GM12878 (cell line): Measurements from ENCODE around the gene KIF5A. TPM values are rescaled to one million over a fixed set of nuclear protein-coding genes. Genes with fewer than 3 reads are reported as not detected.

Experiments used
- ATAC-seq: fragments of 200-7000 bp; cut with Tn5 transposase; 3 replicates; pipeline ENCODE4 v1.9.1; 2020; ENCODE audit warnings: mild to moderate bottlenecking, moderate library complexity
- BruUV-seq: library from RNA; stranded (reverse); fragments of 400-500 nt; replicated peaks from 2 replicates; lab custom pipeline; 2021; lab: Mats Ljungman, UMichigan
- CTCF ChIA-PET: fragments of 300-600 bp; sonication (Branson Sonifier 250); formaldehyde crosslinking; extraction: SDS; loops from one replicate; lab custom pipeline; 2021; ENCODE audit warnings: inconsistent platforms; lab: Yijun Ruan, JAX
- POLR2A ChIA-PET: fragments of 350-600 bp; formaldehyde crosslinking; extraction: SDS; loops from one replicate; lab custom pipeline; 2021; ENCODE audit warnings: inconsistent platforms; lab: Charles Lee
- RAD21 ChIA-PET: fragments of 300-600 bp; sonication (Branson Sonifier 250); formaldehyde crosslinking; loops from one replicate; lab custom pipeline; 2023; ENCODE audit warnings: antibody characterized with exemption; ENCODE audit not compliant: unreplicated experiment; lab: Charles Lee
- SMC1A ChIA-PET: fragments of 300-600 bp; sonication (Branson Sonifier 250); formaldehyde crosslinking; loops from one replicate; lab custom pipeline; 2023; ENCODE audit not compliant: unreplicated experiment, uncharacterized antibody; lab: Charles Lee
- DNase-seq: peaks from one replicate; pipeline ENCODE4 v3.0.0-alpha.2; 2011; ENCODE audit warnings: low read depth, low spot score
- FAIRE-seq: peaks from 3 replicates; lab custom pipeline; 2011; peaks lifted over from hg19 to GRCh38; lab: Jason Lieb, UNC
- H2AFZ ChIP-seq: 2 replicates; pipeline ENCODE4 v1.6.0; 2011; ENCODE audit warnings: low read depth, low read length, control low read depth; ENCODE audit not compliant: control insufficient read depth
- H3K27ac ChIP-seq: 2 replicates; pipeline ENCODE4 v1.5.1; 2011; ENCODE audit warnings: control low read depth; ENCODE audit not compliant: control insufficient read depth, insufficient read depth
- H3K27me3 ChIP-seq, 2 experiments: replicated peaks in 1 of 2; 2 replicates each; pipeline versions ENCODE4 v1.6.0 to v1.6.1; 2011; ENCODE audit warnings: low read length in 1 of 2; ENCODE audit not compliant: control insufficient read depth in 2 of 2, insufficient read depth in 2 of 2
- H3K36me3 ChIP-seq, 2 experiments: 2 replicates each; pipeline ENCODE4 v1.5.1; 2011; ENCODE audit warnings: low read length in 1 of 2; ENCODE audit not compliant: control insufficient read depth in 2 of 2, insufficient read depth in 2 of 2
- H3K4me1 ChIP-seq: 2 replicates; pipeline ENCODE4 v1.6.1; 2011; ENCODE audit warnings: mild to moderate bottlenecking, low read length, moderate library complexity, mixed read lengths; ENCODE audit not compliant: control insufficient read depth, insufficient read depth
- H3K4me2 ChIP-seq: 2 replicates; pipeline ENCODE4 v1.6.0; 2011; ENCODE audit warnings: control low read depth; ENCODE audit not compliant: control insufficient read depth, insufficient read depth
- H3K4me3 ChIP-seq: fragments of 200-600 bp; sonication (generic); 2 replicates; pipeline ENCODE4 v1.5.1; 2016
- H3K79me2 ChIP-seq: 2 replicates; pipeline ENCODE4 v1.6.0; 2011; ENCODE audit warnings: low read length; ENCODE audit not compliant: control insufficient read depth, insufficient read depth
- H3K9ac ChIP-seq: 2 replicates; pipeline ENCODE4 v1.8.0; 2011; ENCODE audit warnings: low read length, control low read depth, mixed read lengths; ENCODE audit not compliant: control insufficient read depth, insufficient read depth
- H3K9me3 ChIP-seq: replicated peaks from 3 replicates; pipeline ENCODE4 v1.5.1; 2011; ENCODE audit warnings: mild to moderate bottlenecking, low read length; ENCODE audit not compliant: control insufficient read depth, insufficient read depth
- H4K20me1 ChIP-seq: 2 replicates; pipeline ENCODE4 v1.6.0; 2011; ENCODE audit not compliant: control insufficient read depth, insufficient read depth
- CBFB ChIP-seq: IDR thresholded peaks from 2 replicates; pipeline ENCODE4 v1.6.1; 2016; ENCODE audit warnings: antibody characterized with exemption, low read depth
- CBX3 ChIP-seq: fragments of 200-600 bp; sonication (generic); IDR thresholded peaks from 2 replicates; pipeline ENCODE4 v1.6.1; 2016; ENCODE audit warnings: low read depth, borderline replicate concordance
- LARP7 ChIP-seq: fragments of 450-650 bp; IDR thresholded peaks from 2 replicates; pipeline ENCODE4 v1.6.1; 2017; ENCODE audit warnings: mild to moderate bottlenecking
- NR2C1 ChIP-seq: fragments of 450-650 bp; IDR thresholded peaks from 2 replicates; pipeline ENCODE4 v1.6.1; 2017; ENCODE audit warnings: antibody characterized with exemption, mild to moderate bottlenecking, moderate library complexity
- POLR2A ChIP-seq: IDR thresholded peaks from 2 replicates; pipeline ENCODE4 v1.6.1; 2011; ENCODE audit warnings: low read depth, mild to moderate bottlenecking, low read length
- SUZ12 ChIP-seq: fragments of 200-600 bp; sonication (generic); IDR thresholded peaks from one replicate; pipeline ENCODE4 v1.6.1; 2018; ENCODE audit warnings: antibody characterized with exemption, mild to moderate bottlenecking; ENCODE audit not compliant: unreplicated experiment
- TBL1XR1 ChIP-seq: IDR thresholded peaks from 2 replicates; pipeline ENCODE4 v1.6.1; 2012; ENCODE audit warnings: low read depth, low read length, improper control_type of control experiment
- ZNF24 ChIP-seq: fragments of 450-650 bp; IDR thresholded peaks from 2 replicates; pipeline ENCODE4 v1.6.1; 2017; ENCODE audit warnings: antibody characterized with exemption, mild to moderate bottlenecking
- ZNF274 ChIP-seq: IDR thresholded peaks from one replicate; pipeline ENCODE4 v1.8.0; 2011; ENCODE audit not compliant: insufficient read length, insufficient read depth
- ZNF384 ChIP-seq: IDR thresholded peaks from 2 replicates; pipeline ENCODE4 v1.6.1; 2012; ENCODE audit warnings: low read depth, mild to moderate bottlenecking, low read length, improper control_type of control experiment, borderline replicate concordance
- WGBS: methylation state at CpG from one replicate; pipeline ENCODE4 v1.1.6; 2016; ENCODE audit warnings: low lambda C conversion rate; ENCODE audit not compliant: insufficient replicate concordance, insufficient coverage; ENCODE audit errors: missing lambda C conversion rate; 5-methylcytosine and 5-hydroxymethylcytosine counted together
- in situ Hi-C: fragments of 300-500 bp; cut with MboI; formaldehyde crosslinking; loops from 9 replicates; pipeline ENCODE4 v1.14.3; 2018; ENCODE audit warnings: mixed read lengths
- intact Hi-C: fragments of 100-400 bp; cut with micrococcal nuclease; formaldehyde crosslinking; loops from one replicate; pipeline ENCODE4 v1.14.2; 2022; ENCODE audit not compliant: unreplicated experiment
- polyA plus RNA-seq, 11 experiments: library from polyadenylated mRNA; depleted of rRNA in 4 of 11; unstranded in 6 of 11; stranded (reverse) in 5 of 11; fragments of >200 nt; fragmentation: Nextera tagmentation in 4 of 11; fragmentation: Illumina TruSeq in 1 of 11; extraction: Ambion mirVana in 4 of 11; extraction: Trizol in 1 of 11; gene quantifications; 1 replicate in 1 of 11; 2 replicates in 10 of 11; pipeline versions ENCODE4 v1.2.1 to v1.2.3, GENCODE V29; 2011 to 2016; ENCODE audit warnings: inconsistent platforms in 2 of 11, missing spikeins in 2 of 11, low read depth in 1 of 11
- total RNA-seq, 4 experiments: library from RNA; depleted of rRNA in 3 of 4; stranded (reverse); fragments of >200 nt in 3 of 4; fragmentation: Illumina TruSeq in 1 of 4; extraction: Trizol in 1 of 4; gene quantifications; 2 replicates each; pipeline versions ENCODE4 v1.2.1 to v1.2.3, GENCODE V29; 2013 to 2021
- TF ChIP-seq, protein P1 (sequence below): IDR thresholded peaks from 2 replicates; pipeline ENCODE4 v1.6.1; 2011; ENCODE audit warnings: low read depth, mild to moderate bottlenecking, low read length, moderate library complexity, borderline replicate concordance; ENCODE audit errors: extremely low read depth
- TF ChIP-seq, protein P2 (sequence below): IDR thresholded peaks from 2 replicates; pipeline ENCODE4 v1.6.1; 2012; ENCODE audit warnings: low read depth, low read length, improper control_type of control experiment
- TF ChIP-seq, protein P3 (sequence below): fragments of 450-650 bp; IDR thresholded peaks from 2 replicates; pipeline ENCODE4 v1.6.1; 2014; ENCODE audit warnings: mild to moderate bottlenecking

The KIF5A gene
- total and polyA plus RNA-seq, 10 of the 15 experiments (the other 5 are each of a cell fraction or from before 2014, with no cell fraction given), result 0.35 to 2.9 (median 0.97) TPM

DNA sequence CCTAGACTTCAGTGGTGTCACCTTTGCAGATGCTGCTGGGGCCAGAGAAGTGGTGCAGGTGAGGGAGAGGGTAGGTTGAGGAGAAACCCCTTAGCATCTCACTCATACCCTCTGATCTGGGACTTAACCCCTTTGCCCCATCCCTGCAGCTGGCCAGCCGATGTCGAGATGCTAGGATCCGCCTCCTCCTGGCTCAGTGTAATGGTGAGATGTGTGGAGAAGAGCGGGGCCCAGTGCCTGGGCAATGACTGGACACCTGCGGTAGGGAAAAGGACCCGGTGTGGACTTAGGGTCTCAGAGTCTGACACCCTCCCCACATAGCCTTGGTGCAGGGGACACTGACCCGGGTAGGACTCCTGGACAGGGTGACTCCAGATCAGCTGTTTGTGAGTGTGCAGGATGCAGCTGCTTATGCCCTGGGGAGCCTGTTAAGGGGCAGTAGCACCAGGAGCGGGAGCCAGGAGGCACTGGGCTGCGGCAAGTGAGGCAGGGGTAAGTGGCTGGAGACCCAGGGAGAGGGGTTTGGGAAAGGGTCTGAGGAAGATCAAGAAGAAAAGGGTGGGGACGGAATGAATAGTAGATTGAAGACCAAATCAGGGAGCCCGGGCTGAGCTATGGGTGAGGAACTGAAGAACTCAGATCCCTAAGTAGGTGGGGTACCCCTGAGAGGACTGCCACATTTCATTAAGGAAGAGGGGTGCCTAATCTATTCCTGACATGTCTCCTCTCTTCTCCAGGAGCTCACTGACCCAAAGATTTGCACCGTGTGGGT is 75.6 kb downstream of the KIF5A start:
- CTCF ChIA-PET, result interaction anchor here (7.8 kb wide), 1 partner anchor 42 kb away, joined by 119 read pairs; no protein-coding TSS in a partner anchor
- H3K4me3 ChIP-seq, result no peak overlapping the region
- BruUV-seq, result no TSS peak
- intact Hi-C loops (no loop called here), in situ Hi-C loops (no loop called here)
- no peak for ATAC-seq
- 45% methylated on average over 12 of the region's 12 CpGs for WGBS
- FAIRE-seq, result no peak
- no peak overlapping the region for H3K27ac ChIP-seq
- H3K4me2 ChIP-seq, result no peak overlapping the region
- POLR2A ChIA-PET, result no interaction called here
- H2AFZ ChIP-seq, result no peak overlapping the region
- no peak for DNase-seq
- H3K79me2 ChIP-seq, result no peaks in the 10 kb centered on the region
- H4K20me1 ChIP-seq, result no peaks in the 10 kb centered on the region
- no peaks in the 10 kb centered on the region for H3K36me3 ChIP-seq
- TF ChIP-seq SUZ12, result no peak
- no peak for TF ChIP-seq ZNF384
- no peak for TF ChIP-seq POLR2A
- TF ChIP-seq LARP7, result no peak
- no peak for TF ChIP-seq CBFB
- TF ChIP-seq ZNF274, result no peak
- TF ChIP-seq ZNF24, result no peak
- no peak for TF ChIP-seq NR2C1
- no peak for TF ChIP-seq CBX3
- TF ChIP-seq, protein P1, sequence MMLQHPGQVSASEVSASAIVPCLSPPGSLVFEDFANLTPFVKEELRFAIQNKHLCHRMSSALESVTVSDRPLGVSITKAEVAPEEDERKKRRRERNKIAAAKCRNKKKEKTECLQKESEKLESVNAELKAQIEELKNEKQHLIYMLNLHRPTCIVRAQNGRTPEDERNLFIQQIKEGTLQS, result no peak
- TF ChIP-seq, protein P2, sequence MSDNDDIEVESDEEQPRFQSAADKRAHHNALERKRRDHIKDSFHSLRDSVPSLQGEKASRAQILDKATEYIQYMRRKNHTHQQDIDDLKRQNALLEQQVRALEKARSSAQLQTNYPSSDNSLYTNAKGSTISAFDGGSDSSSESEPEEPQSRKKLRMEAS, result no peak
- no peak for TF ChIP-seq TBL1XR1
- TF ChIP-seq, protein P3, sequence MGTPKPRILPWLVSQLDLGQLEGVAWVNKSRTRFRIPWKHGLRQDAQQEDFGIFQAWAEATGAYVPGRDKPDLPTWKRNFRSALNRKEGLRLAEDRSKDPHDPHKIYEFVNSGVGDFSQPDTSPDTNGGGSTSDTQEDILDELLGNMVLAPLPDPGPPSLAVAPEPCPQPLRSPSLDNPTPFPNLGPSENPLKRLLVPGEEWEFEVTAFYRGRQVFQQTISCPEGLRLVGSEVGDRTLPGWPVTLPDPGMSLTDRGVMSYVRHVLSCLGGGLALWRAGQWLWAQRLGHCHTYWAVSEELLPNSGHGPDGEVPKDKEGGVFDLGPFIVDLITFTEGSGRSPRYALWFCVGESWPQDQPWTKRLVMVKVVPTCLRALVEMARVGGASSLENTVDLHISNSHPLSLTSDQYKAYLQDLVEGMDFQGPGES, result no peak
- no peak overlapping the region for H3K9ac ChIP-seq
- H3K4me1 ChIP-seq, result peaks cover 6% of the 10 kb centered on the region
- RAD21 ChIA-PET, result interaction anchor here (0.6 kb wide), 1 partner anchor 212 kb away, joined by 3 read pairs; no protein-coding TSS in a partner anchor
- no peaks in the 10 kb centered on the region for H3K9me3 ChIP-seq
- SMC1A ChIA-PET, result interaction anchor here (0.6 kb wide), 1 partner anchor 16 kb away, joined by 3 read pairs; no protein-coding TSS in a partner anchor
- peaks cover 25 to 31% of the 10 kb centered on the region in 2 experiments for H3K27me3 ChIP-seq
